ENCODE measurements around the gene EIF5A2. TPM values are rescaled to one million over a fixed set of nuclear protein-coding genes. Genes with fewer than 3 reads are reported as not detected.
A peak's percentile ranks its signal among the peaks of the same experiment; 100 is the strongest.

The EIF5A2 gene
- 1 to 10 TPM in 5 of 6 experiments, under 1 TPM in 1; 0.79 to 4.1 (median 2.5) TPM for total RNA-seq
- long read RNA-seq, full-length matches to known transcripts = 1 of 1 reads
- long read RNA-seq, partial matches to known transcripts = 0 of 1 reads
- long read RNA-seq, other reads (novel, unspliced or antisense) = 0 of 1 reads

DNA sequence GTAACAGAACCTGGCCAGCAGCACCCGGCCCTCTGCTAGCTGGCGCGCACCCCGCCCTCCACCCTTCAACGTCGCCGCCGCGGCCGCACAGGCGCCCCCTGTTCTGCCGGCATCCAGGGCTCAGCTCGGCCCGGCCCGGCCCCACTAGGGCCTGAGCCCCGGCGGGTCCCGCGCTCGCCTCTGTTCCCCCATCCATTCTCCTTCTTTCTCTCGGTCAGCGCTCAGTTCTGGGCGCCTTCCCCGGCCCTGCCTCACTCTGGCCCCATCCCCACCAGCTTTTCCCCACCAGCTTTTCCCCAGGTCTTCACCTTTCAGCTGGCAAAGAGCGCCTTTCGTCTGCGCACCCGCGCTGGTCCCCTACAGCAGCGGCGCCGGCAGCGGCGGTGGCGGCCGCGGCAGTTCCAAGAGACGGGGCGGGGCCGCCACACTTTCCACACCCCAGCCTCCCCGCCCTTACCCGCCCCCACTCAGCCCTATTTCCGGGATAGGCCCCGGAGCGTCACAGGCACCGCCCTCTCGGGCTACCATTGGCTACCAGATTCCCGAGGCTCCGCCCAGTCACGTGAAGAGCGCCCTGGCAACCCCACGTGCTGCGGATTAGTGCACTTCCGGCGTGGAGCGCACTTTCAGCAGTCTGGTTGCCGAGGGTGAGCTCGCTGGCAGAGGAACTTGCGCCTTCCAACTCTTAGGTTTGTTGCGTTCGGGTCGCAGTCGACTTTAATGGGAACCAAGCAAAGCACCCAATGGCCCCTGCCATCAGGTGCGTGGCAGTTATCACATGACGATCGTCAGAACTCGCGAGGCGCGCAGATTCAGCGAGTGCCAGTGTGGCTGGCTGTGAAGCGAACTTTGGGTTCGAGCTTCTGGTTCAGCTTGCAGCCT, at the start of gene EIF5A2:
EIF5A2 (minus strand) TSS at position 403 of the 882 bp plus-strand sequence. CDS start 831 bp downstream, outside the sequence.
- Histone ChIP-seq H3K4me3 (peak within 1 kb of the TSS; percentile 53 to 71 (median 66)), H3K27ac (no peak within 1 kb of the TSS), H3K27me3 (no peaks in the 10 kb centered on the region), H3K4me1 (peaks cover 0 to 3% (median 0%) of the 10 kb centered on the region in 4 donors), H3K9me3 (no peaks in the 10 kb centered on the region), H3K36me3 (no peaks in the 10 kb centered on the region)
- ATAC-seq = peak; percentile 96 to 99 (median 98)
- WGBS (ENCODE audit: insufficient coverage, low coverage, low lambda C conversion rate, missing lambda C conversion rate) = 14% methylated on average over 29 of the region's 73 CpGs
- peak; percentile 85 to 95 (median 89) for DNase-seq
- intact Hi-C loops (cut with DNase I) = no loop called here
- TF ChIP-seq, protein P1, sequence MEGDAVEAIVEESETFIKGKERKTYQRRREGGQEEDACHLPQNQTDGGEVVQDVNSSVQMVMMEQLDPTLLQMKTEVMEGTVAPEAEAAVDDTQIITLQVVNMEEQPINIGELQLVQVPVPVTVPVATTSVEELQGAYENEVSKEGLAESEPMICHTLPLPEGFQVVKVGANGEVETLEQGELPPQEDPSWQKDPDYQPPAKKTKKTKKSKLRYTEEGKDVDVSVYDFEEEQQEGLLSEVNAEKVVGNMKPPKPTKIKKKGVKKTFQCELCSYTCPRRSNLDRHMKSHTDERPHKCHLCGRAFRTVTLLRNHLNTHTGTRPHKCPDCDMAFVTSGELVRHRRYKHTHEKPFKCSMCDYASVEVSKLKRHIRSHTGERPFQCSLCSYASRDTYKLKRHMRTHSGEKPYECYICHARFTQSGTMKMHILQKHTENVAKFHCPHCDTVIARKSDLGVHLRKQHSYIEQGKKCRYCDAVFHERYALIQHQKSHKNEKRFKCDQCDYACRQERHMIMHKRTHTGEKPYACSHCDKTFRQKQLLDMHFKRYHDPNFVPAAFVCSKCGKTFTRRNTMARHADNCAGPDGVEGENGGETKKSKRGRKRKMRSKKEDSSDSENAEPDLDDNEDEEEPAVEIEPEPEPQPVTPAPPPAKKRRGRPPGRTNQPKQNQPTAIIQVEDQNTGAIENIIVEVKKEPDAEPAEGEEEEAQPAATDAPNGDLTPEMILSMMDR (IDR thresholded peaks at IDR 0.05) = no peak
- TF ChIP-seq POLR2A (IDR thresholded peaks at IDR 0.05) = peak; percentile 42

DNA sequence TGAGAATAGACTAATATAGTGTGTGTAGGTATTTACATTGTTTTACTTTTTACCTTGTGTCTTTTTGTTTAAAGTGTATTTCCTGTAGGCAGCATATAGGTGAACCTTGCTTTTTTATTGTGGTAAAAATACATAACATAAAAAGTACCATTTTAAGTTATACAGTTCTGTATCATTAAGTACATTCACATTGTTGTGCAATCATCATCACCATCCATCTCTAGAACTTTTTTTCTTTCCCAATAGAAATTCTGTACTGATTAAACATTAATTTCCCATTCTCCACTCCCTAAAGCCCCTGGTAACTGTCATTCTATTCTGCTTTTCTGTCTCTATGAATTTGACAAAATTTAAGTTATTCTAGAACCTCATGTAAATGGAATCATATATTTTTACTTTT, 48.2 kb upstream of the EIF5A2 start:
- ATAC-seq = no peak
- no peaks in the 10 kb centered on the region for H3K9me3 ChIP-seq
- H3K27ac ChIP-seq = no peak overlapping the region
- DNase-seq = no peak
- H3K27me3 ChIP-seq = no peaks in the 10 kb centered on the region
- H3K4me3 ChIP-seq = no peak overlapping the region
- peaks cover 0 to 1% (median 0%) of the 10 kb centered on the region in 4 donors for H3K4me1 ChIP-seq
- intact Hi-C loops (cut with DNase I) = loop anchor here in 1 of 2 donors (10.0 kb wide), 1 partner anchor 598 kb away; no protein-coding TSS in a partner anchor
- no peaks in the 10 kb centered on the region for H3K36me3 ChIP-seq
- TF ChIP-seq, protein P1 (IDR thresholded peaks at IDR 0.05) = no peak
- no peak for TF ChIP-seq POLR2A (IDR thresholded peaks at IDR 0.05)

DNA sequence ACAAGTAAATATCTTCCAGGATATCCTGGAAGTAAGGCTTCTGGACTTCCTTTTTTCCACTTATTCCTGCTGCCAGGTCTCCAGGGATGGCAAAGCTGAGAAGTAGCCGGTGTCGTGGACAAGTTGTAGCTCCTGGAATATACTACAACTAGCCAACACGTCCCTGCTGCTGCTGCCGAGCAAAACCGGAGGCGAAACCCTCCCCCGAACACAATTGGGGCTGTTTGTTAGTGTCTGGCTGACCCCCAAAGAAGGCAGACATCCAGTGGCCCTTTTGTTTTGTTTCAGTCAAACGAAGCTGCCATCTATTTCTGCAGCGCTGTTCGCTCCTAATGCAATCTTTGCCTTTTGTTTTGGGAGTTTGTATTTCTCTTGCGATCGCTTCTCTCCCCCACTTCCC, 45.3 kb upstream of the EIF5A2 start:
- peaks cover 0 to 14% (median 4%) of the 10 kb centered on the region in 4 donors for H3K4me1 ChIP-seq
- no peak for TF ChIP-seq POLR2A (IDR thresholded peaks at IDR 0.05)
- TF ChIP-seq, protein P1 (IDR thresholded peaks at IDR 0.05) = no peak
- WGBS (ENCODE audit: insufficient coverage, low coverage, low lambda C conversion rate, missing lambda C conversion rate) = 71% methylated on average over 11 of the region's 12 CpGs
- H3K4me3 ChIP-seq = no peak overlapping the region
- DNase-seq (no peak), ATAC-seq (no peak)
- intact Hi-C loops (cut with DNase I) = loop anchor here in 1 of 2 donors (10.0 kb wide), 1 partner anchor 601 kb away; no protein-coding TSS in a partner anchor
- no peak overlapping the region for H3K27ac ChIP-seq
- no peaks in the 10 kb centered on the region for H3K36me3 ChIP-seq
- no peaks in the 10 kb centered on the region for H3K27me3 ChIP-seq
- H3K9me3 ChIP-seq = no peaks in the 10 kb centered on the region

DNA sequence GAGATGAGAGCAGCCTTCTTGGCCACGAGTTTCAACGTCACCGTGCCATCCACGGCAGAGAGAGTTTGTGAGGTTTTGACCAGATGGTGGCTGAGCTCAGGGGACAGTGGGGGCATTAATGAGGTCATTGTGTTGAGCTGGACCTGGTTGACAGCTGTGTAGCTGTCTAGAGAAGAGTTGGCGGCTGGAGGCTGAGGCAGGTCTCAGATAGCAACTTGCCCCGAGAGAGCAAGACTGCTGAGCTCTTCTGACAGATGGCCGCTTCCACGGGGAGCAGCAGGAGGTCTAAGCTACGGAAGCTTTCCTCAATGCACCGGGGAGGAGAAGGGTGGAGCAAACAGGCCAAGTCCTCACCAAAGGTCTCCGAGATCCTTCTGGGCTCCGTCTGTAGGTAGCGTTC, 44.8 kb upstream of the EIF5A2 start:
- peaks cover 0 to 14% (median 4%) of the 10 kb centered on the region in 4 donors for H3K4me1 ChIP-seq
- intact Hi-C loops (cut with DNase I) = loop anchor here in 1 of 2 donors (10.0 kb wide), 1 partner anchor 602 kb away; no protein-coding TSS in a partner anchor
- no peak overlapping the region for H3K4me3 ChIP-seq
- H3K36me3 ChIP-seq = no peaks in the 10 kb centered on the region
- no peak for TF ChIP-seq POLR2A (IDR thresholded peaks at IDR 0.05)
- TF ChIP-seq, protein P1 (IDR thresholded peaks at IDR 0.05) = no peak
- DNase-seq (no peak), ATAC-seq (no peak)
- no peak overlapping the region for H3K27ac ChIP-seq
- H3K9me3 ChIP-seq = no peaks in the 10 kb centered on the region
- no peaks in the 10 kb centered on the region for H3K27me3 ChIP-seq
- whole genome bisulfite sequencing (ENCODE audit: insufficient coverage, low coverage, low lambda C conversion rate, missing lambda C conversion rate) = 97% methylated on average over 8 of the region's 13 CpGs

Measured in right lobe of liver (tissue), 6 donors.